ENCODE results near the gene GOLGA3.

Gene GOLGA3

GRCh38 chr12:132789099-132789471, 39.6 kb downstream of the GOLGA3 start:
- no peak for TF ChIP-seq CTCF (IDR thresholded peaks at IDR 0.05; ENCODE audit: extremely low read depth, insufficient read depth, missing control alignments)
- DNase-seq (ENCODE audit: low spot score) = no peak
- in situ Hi-C loops (cut with MboI; ENCODE audit: low pct_unique_long_range_greater_than_20kb, low sequenced_read_pairs, unreplicated experiment) = no loop called here

DNA sequence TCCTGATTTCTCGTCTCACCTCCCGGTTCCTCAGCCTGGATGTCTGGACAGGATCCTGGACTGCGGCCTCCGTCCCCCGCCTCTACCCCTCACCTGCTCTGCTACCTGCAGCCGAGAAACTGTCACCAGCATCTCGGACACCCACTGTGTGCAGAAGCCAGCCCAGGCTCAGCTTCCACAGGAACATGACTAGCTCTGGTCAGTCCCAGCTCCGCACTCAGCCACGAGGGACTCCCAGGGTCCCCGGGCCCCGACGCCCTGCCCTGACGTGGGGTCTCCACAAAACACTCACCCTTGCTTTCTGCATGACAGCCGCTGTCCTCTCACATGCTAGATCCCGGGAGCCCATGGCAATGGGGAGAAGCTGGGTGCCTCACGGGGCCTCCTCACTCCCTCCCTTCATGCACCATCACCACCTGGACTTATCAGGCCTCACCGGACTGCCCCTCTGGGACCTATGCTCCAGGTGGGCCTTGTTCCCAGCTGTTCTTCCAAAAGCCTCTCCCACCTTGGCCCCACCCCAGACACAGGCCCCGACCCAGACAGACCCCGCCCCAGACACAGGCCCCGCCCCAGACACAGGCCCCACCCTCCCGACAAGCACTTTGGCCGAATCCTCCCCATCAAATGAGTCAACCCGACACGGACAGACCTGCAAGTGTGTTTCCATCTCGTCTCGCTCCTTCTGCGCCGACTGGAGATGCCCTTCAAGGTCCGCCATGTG, 40.1 kb downstream of the GOLGA3 start:
- TF ChIP-seq CTCF (IDR thresholded peaks at IDR 0.05; ENCODE audit: extremely low read depth, insufficient read depth, missing control alignments) = no peak
- no peak for DNase-seq (ENCODE audit: low spot score)
- in situ Hi-C loops (cut with MboI; ENCODE audit: low pct_unique_long_range_greater_than_20kb, low sequenced_read_pairs, unreplicated experiment) = no loop called here

DNA sequence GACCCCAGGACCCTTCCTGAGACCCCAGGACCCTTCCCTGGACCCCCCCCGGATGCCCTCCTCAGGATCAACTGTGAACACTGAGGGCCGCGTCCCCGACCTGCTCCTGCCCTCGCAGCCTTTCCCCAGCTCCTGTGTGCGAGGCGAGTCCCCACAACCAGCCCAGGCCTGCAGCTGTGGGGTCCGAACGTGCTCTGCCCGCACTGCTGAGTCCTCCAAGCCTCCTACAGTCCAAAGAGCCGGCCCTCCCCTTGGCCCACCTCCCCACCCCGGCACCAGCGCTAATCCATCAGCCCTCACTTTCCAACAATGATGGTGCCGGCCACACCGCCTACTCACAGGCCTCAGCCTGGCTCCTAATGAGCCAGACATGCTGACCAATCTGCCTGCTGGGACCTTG, 40.8 kb downstream of the GOLGA3 start:
- no peak for TF ChIP-seq CTCF (IDR thresholded peaks at IDR 0.05; ENCODE audit: extremely low read depth, insufficient read depth, missing control alignments)
- in situ Hi-C loops (cut with MboI; ENCODE audit: low pct_unique_long_range_greater_than_20kb, low sequenced_read_pairs, unreplicated experiment) = no loop called here
- DNase-seq (ENCODE audit: low spot score) = no peak

- no peak for DNase-seq (ENCODE audit: low spot score)
- in situ Hi-C loops (cut with MboI; ENCODE audit: low pct_unique_long_range_greater_than_20kb, low sequenced_read_pairs, unreplicated experiment) = no loop called here
- TF ChIP-seq CTCF (IDR thresholded peaks at IDR 0.05; ENCODE audit: extremely low read depth, insufficient read depth, missing control alignments) = no peak
Measured at GRCh38 chr12:132786192-132786591, 42.5 kb downstream of the GOLGA3 start.

GRCh38 chr12:132784580-132784979, 44.1 kb downstream of the GOLGA3 start:
- in situ Hi-C loops (cut with MboI; ENCODE audit: low pct_unique_long_range_greater_than_20kb, low sequenced_read_pairs, unreplicated experiment) = no loop called here
- no peak for DNase-seq (ENCODE audit: low spot score)
- no peak for TF ChIP-seq CTCF (IDR thresholded peaks at IDR 0.05; ENCODE audit: extremely low read depth, insufficient read depth, missing control alignments)

DNA sequence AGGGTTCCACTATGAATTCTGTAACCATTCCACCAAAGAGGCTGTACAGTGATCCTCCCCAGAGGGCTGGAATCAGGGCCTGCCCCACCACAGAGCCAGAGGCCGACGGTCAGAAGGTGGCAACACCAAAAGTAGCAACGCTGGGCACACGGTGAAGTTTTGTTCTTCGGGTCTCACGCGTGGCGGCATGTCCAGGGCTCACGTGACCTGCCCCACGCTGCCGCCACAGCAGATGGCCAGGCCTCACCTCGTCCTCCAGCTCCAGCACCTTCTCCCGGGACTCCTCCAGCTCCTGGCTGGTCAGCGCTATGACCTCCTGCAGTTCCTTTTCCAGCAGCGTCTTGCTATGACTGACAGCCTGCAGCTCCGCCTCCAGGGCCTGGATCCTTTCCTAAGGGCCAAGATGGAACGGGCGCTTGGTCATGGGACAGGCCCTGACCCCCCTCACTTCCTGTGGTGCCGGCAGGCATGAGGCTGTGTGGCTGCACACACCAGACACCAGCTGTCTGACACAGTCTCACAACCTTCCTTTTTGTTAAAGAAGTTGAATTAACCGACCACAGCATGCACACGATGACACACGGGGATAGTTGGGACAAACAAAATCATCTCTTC, 44.6 kb downstream of the GOLGA3 start:
- TF ChIP-seq CTCF (IDR thresholded peaks at IDR 0.05; ENCODE audit: extremely low read depth, insufficient read depth, missing control alignments) = no peak
- in situ Hi-C loops (cut with MboI; ENCODE audit: low pct_unique_long_range_greater_than_20kb, low sequenced_read_pairs, unreplicated experiment) = no loop called here
- DNase-seq (ENCODE audit: low spot score) = no peak
